HG03575 (cell line): ENCODE measurements around the gene RTF2.

Experiments
- ATAC-seq: cut with Tn5 transposase; IDR thresholded peaks from one replicate; pipeline ENCODE4 v1.9.1; 2021; ENCODE audit not compliant: unreplicated experiment, insufficient number of reproducible peaks, low FRiP score; ENCODE audit errors: extremely low read depth

The RTF2 gene

GRCh38 chr20:56468316-56469076 is at the start of gene RTF2:
RTF2 (plus strand) TSS chr20:56468627; CDS start chr20:56468698, 71 bp downstream.
- peak; percentile 62 for ATAC-seq

- no peak for ATAC-seq
Measured at GRCh38 chr20:56420028-56420427, 48.4 kb upstream of the RTF2 start.

DNA sequence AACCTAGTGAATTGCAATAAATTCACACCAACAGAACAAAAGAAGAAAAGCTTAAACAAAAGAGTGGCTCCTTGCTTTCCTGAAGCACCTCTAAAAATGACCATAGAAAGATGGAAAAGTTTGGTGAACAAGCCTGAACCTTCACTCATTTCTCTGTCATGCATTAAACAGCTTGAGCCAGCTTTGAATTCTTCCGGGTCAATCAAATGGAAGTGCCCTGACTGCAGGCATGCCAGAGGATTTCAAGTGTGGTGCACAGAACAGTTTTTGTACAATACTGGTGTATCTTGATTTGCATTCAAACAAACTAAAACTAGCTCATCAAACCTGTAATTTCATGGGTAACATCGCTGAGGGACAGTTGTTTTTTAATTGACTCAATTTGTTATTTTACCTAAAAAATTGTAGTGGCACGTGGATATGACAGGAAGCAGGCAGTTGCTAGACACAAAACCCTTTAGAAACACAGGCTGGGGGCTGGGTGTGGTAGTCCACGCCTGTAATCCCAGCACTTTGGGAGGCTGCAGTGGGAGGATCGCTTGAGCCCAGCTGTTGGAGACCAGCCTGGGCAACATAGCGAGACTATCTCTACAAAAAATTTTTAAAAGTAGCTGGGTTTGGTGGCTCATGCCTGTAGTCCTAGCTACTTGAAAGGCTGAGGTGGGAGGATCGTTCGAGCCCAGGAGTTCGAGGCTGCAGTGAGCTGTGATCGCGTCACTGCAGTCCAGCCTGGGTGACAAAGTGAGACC is 47.3 kb upstream of the RTF2 start:
- ATAC-seq, result no peak

DNA sequence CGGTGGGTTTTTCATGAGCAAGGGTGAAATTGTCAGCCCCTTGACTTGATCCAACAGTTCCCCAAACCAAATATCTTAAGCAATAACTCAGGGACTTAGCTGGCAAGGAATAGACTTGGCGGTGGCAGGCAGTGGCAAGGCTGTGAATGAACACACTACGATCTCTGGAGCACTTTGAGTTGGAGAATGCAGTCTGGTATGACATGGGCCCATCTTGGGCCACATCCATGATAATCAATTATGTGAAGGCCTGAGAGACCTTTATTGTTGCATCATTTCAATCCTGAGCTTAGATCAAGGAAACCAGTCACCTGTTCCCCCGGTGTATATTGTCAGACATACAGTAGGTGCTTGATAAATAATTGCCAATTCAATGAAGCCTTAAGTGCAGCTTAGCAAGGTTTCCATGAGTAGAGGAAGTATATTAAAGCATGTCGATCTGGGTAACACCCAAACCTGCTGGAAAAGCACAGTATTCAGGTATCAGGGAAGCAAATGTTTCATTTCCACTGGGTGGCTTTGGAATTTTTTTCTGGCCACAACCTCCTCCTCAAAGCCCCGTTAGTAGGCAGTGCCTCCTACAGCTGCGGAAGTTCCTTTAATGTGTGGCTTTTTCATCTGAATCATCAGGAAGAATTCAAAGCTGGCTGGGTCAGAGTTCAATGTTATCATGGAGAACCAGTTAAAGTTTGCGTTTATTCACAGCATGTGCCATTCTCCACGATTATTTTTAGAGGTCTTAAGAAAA is 46.2 kb upstream of the RTF2 start:
- no peak for ATAC-seq

GRCh38 chr20:56422824-56423189 is 45.6 kb upstream of the RTF2 start:
- no peak for ATAC-seq

DNA sequence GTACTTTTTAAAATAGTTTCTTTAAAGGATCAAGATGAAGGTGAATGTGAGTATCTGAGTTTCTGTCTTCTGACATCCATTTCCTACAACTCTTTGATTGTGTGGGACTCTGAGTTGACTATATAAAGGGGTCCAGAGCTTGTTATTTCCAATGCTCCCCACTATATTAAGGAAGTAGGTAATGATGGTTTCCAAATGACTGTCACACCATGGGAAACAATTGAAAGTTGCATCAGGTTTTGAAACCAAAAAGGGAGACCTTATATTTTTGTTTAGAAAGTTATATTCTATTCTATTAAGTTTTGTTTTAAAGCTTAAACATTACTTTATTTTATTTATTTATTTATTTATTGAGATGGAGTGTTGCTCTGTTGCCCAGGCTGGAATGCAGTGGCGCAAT is 45.2 kb upstream of the RTF2 start:
- ATAC-seq, result no peak

- ATAC-seq, result no peak
Measured at GRCh38 chr20:56423886-56424285, 44.5 kb upstream of the RTF2 start.

DNA sequence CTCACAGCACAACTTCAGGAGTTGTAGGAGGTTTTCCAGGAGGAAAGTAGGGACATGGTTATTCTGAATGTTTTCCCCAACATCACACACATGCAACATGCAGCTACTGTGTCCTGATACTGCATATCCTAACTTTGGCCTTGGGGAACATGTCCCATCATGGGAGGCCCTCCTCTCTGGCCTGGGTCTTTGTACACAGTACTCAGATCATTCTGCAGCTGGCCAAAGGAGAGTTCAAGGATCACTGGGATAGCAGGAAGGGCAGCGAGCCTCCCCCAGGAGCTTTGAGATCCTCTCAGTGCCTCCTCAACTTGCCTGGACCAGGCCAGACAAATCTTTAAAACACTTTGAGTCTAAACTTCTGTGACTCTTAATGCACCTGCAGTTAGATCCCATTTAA is 43.5 kb upstream of the RTF2 start:
- no peak for ATAC-seq

- ATAC-seq, result no peak
Measured at GRCh38 chr20:56426026-56426425, 42.4 kb upstream of the RTF2 start.

DNA sequence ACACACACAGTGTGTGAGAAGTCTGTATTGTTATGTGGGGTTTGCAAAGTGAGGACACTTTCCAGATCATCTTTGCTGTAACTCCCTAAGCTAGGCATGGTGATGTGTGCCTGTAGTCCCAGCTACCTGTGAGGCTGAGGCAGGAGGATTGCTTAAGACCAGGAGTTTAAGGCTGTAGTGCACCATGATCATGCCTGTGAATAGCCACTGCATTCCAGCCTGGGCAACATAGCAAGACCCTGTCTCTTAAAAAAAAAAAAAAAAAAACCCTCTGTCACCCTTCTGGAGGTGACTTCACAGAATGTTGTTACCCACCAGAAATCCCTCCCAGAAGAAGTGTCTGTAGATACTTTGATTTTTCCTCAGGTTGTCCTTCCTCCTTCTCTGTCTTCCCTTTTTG is 41.5 kb upstream of the RTF2 start:
- ATAC-seq, result no peak

GRCh38 chr20:56427797-56428196 is 40.6 kb upstream of the RTF2 start:
- ATAC-seq, result no peak

GRCh38 chr20:56428410-56428809 is 40.0 kb upstream of the RTF2 start:
- ATAC-seq, result no peak

DNA sequence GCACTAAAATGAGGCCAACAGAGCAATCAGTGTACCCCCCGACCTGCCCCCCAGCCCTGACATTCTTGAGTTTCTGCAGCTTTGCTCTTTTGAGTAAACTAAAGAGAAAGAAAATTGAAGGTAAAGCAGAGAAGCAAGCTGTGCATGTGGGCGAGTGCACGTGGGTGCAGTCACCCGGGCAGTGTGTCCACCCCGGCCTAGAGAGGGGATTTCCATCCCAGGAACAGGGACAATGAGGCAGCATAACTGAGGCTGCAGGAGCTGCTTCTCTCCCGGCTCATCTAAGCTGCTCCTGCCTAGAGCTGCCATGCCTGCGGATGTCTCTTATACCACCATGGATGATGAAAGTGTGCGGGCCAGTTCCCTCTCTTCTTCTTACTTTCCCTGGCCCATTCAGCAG is 39.5 kb upstream of the RTF2 start:
- no peak for ATAC-seq

DNA sequence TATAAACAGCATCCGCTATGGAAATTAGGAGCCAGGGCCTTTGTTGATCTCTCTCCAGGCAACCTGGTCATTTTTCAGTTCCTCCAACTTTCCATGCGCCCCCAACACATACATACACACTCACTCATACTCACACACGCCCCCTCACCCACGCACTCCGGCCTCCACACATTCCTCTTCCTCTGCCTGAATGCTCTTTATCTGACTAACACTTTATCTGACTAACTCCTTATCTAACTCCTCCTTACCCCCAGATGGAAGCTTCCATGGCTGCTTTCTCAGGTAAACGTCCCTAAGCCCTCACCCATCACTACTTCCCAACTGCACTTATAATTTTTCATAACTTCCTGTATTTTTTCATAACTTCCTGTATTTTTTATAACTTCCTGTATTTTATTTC is 38.9 kb upstream of the RTF2 start:
- ATAC-seq, result no peak

DNA sequence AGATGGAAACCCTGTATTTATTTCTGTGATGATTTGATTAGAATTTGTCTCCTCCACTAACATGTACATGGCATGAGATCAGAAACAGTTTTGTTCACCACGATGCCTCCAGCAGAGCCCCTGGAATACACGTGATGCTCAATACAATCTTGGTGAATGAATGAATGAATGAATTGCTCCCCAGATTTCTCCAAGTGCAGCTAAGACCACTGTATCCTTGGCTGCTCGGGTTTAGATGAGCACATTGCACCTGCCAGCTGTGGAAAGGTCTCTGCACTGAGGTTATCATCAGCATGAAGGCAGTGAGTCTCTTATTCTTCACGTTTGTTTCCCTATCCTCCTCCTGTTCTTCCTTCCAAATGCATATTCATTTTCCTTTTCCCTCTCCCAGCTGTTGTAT is 38.5 kb upstream of the RTF2 start:
- no peak for ATAC-seq

DNA sequence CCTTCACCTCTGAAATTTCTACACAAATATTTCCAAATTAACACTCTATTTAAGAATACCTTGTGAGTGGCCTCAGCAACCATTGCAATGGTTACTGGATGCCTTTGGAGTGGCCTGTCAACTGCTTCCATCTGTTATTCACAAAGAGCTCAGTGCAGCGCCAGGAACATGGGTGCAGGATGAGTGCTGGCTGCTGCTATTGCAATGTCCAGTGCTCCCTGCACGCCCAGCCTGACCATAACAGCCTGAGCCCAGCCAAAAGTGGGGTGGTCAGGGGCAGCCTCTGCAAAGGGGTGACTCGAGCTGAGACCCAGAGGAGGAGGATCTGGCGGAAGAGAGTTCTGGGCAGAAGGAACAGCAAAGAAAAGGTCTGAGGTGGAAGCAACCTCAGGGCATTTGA is 38.0 kb upstream of the RTF2 start:
- no peak for ATAC-seq

GRCh38 chr20:56430957-56431356 is 37.5 kb upstream of the RTF2 start:
- ATAC-seq, result no peak

DNA sequence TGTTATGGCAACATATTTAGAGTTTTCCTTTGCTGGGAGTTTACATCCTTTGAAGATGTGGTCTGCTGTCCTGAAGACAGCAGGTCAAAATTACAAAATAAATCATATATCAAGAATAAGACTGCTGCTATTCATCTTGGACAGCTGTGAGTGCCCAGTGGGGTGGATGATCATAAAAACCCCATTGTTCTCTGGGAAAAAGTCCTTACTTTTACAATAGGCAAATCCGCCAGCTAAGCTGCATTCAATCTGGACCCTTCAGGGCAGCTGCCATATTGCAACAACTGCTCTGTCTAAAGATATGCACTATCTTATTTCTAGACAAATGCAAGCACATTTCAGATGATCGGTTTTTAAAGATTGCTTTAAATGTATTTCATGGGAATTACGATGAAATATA is 37.0 kb upstream of the RTF2 start:
- no peak for ATAC-seq

GRCh38 chr20:56433221-56433879 is 35.1 kb upstream of the RTF2 start:
- no peak for ATAC-seq

DNA sequence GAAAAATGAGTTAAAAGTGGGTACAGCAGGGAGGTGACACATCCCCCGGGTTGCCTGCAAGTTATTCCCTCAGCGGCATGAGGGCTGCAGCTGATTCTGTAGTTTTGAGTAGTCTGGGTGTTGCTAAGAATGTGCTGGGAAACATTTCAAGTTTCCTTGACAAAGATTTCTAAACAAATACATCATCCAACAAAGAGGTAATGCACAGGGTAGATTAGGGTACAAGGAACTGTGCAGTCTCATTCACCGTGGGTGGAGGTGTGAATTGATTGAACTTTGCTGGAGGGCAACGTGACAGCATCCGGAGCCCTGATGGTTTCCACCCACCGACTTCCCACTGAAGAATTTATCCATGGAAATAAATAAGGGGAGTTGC is 34.6 kb upstream of the RTF2 start:
- no peak for ATAC-seq
